Measurements from ENCODE around the gene DARS1.

Gene DARS1

DNA sequence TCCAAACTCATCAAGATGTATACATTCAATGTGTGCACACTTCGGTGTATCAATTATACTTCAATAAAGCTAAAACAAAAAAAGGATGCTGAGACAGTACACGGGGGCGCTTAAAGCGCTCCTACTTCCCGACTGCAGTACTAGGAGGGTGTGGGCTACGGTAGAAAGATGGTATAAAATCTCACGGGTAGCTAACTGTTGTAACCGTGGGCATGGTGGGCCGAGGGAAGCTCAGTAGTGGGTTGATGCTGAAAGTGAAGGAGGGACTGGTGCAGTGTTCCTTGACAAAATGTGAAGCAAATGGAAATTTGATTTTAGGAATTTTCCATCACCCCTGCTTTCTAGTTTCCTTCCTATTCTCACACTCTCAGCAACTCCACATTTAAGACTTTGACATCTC, 42.6 kb upstream of the DARS1 start:
- Histone ChIP-seq H3K4me3 (ENCODE audit: insufficient read depth, low read length, poor library complexity, severe bottlenecking) (no peak overlapping the region), H3K36me3 (ENCODE audit: low read length) (no peaks in the 10 kb centered on the region), H4K20me1 (ENCODE audit: low read depth, low read length) (no peaks in the 10 kb centered on the region), H3K27me3 (ENCODE audit: low read length) (no peaks in the 10 kb centered on the region), H3K4me2 (ENCODE audit: low read depth, low read length, poor library complexity, severe bottlenecking) (no peak overlapping the region), H3K9me2 (replicated peaks; ENCODE audit: insufficient read depth, low read length) (no peaks in the 10 kb centered on the region), H3K9ac (ENCODE audit: low read length) (no peak overlapping the region), H3K79me2 (ENCODE audit: insufficient read depth, low read length) (no peaks in the 10 kb centered on the region), H2AFZ (ENCODE audit: low read depth, low read length, severe bottlenecking) (no peak overlapping the region), H3F3A (ENCODE audit: insufficient read depth) (no peaks in the 10 kb centered on the region), H3K9me3 (ENCODE audit: insufficient read depth, low read length) (no peaks in the 10 kb centered on the region), H3K27ac (ENCODE audit: low read depth, low read length) (no peak overlapping the region)
- TF ChIP-seq CTCF (IDR thresholded peaks at IDR 0.05; ENCODE audit: insufficient read depth, low read length, poor library complexity, severe bottlenecking) (no peak), EZH2phosphoT487 (conservative IDR thresholded peaks at IDR 0.05; ENCODE audit: low read length) (no peak)

DNA sequence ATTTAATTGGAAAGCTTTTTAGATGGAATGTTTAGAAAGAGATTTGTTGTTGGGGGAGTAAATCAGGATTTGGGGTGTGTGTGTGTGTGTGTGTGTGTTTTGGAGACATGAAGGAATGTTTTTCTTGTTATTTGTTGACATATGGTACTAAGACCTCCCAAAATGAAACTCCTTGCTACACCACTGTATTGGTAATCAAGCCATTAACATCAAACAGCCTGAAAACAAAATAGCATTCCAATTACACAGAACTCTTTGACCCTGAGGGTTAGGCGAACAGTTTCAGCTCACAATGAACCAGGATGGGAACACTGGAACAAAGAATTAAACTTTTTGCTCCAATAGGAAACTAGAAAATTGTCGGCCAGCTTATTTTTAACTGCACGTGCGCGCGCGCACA, 41.7 kb upstream of the DARS1 start:
- TF ChIP-seq CTCF (IDR thresholded peaks at IDR 0.05; ENCODE audit: insufficient read depth, low read length, poor library complexity, severe bottlenecking) (no peak), EZH2phosphoT487 (conservative IDR thresholded peaks at IDR 0.05; ENCODE audit: low read length) (no peak)
- H3K4me3 ChIP-seq (ENCODE audit: insufficient read depth, low read length, poor library complexity, severe bottlenecking): no peak overlapping the region
- no peaks in the 10 kb centered on the region for H3K9me3 ChIP-seq (ENCODE audit: insufficient read depth, low read length)
- no peaks in the 10 kb centered on the region for H3K36me3 ChIP-seq (ENCODE audit: low read length)
- H3F3A ChIP-seq (ENCODE audit: insufficient read depth): no peaks in the 10 kb centered on the region
- no peaks in the 10 kb centered on the region for H3K9me2 ChIP-seq (replicated peaks; ENCODE audit: insufficient read depth, low read length)
- no peaks in the 10 kb centered on the region for H4K20me1 ChIP-seq (ENCODE audit: low read depth, low read length)
- H3K27me3 ChIP-seq (ENCODE audit: low read length): no peaks in the 10 kb centered on the region
- no peak overlapping the region for H3K9ac ChIP-seq (ENCODE audit: low read length)
- no peak overlapping the region for H2AFZ ChIP-seq (ENCODE audit: low read depth, low read length, severe bottlenecking)
- no peak overlapping the region for H3K27ac ChIP-seq (ENCODE audit: low read depth, low read length)
- no peak overlapping the region for H3K4me2 ChIP-seq (ENCODE audit: low read depth, low read length, poor library complexity, severe bottlenecking)
- no peaks in the 10 kb centered on the region for H3K79me2 ChIP-seq (ENCODE audit: insufficient read depth, low read length)

GRCh38 chr2:136025057-136025973, 39.9 kb upstream of the DARS1 start:
- Histone ChIP-seq H3K27me3 (ENCODE audit: low read length) (no peaks in the 10 kb centered on the region), H3K79me2 (ENCODE audit: insufficient read depth, low read length) (no peaks in the 10 kb centered on the region), H3K9ac (ENCODE audit: low read length) (no peak overlapping the region), H3K4me2 (ENCODE audit: low read depth, low read length, poor library complexity, severe bottlenecking) (no peak overlapping the region), H3K9me3 (ENCODE audit: insufficient read depth, low read length) (no peaks in the 10 kb centered on the region), H3K4me3 (ENCODE audit: insufficient read depth, low read length, poor library complexity, severe bottlenecking) (no peak overlapping the region), H4K20me1 (ENCODE audit: low read depth, low read length) (no peaks in the 10 kb centered on the region), H3K27ac (ENCODE audit: low read depth, low read length) (no peak overlapping the region), H3K9me2 (replicated peaks; ENCODE audit: insufficient read depth, low read length) (no peaks in the 10 kb centered on the region), H2AFZ (ENCODE audit: low read depth, low read length, severe bottlenecking) (no peak overlapping the region), H3K36me3 (ENCODE audit: low read length) (no peaks in the 10 kb centered on the region), H3F3A (ENCODE audit: insufficient read depth) (no peaks in the 10 kb centered on the region)
- no peak for TF ChIP-seq EZH2phosphoT487 (conservative IDR thresholded peaks at IDR 0.05; ENCODE audit: low read length)
- no peak for TF ChIP-seq CTCF (IDR thresholded peaks at IDR 0.05; ENCODE audit: insufficient read depth, low read length, poor library complexity, severe bottlenecking)

All from SU-DHL-6 (cell line).